ENCODE measurements around the gene GMPPA. TPM values are rescaled to one million over a fixed set of nuclear protein-coding genes. Genes with fewer than 3 reads are reported as not detected.

The GMPPA gene
- total and polyA plus RNA-seq, 9 of the 15 experiments (the other 6 are each of a cell fraction or from before 2014, with no cell fraction given): 7.0 to 101 (median 66.7) TPM

- no peak; the same call in 1 of the 2 replicates for TF ChIP-seq ZBTB1 (CRISPR knock-in tag; IDR thresholded peaks at IDR 0.05; ENCODE audit: borderline replicate concordance, low read depth)
- no peak for TF ChIP-seq ZNF347 (CRISPR knock-in tag; IDR thresholded peaks at IDR 0.05; ENCODE audit: low read depth)
- TF ChIP-seq DMBX1 (CRISPR knock-in tag; IDR thresholded peaks at IDR 0.05; ENCODE audit: borderline replicate concordance): no peak
- TF ChIP-seq SMAD3 (CRISPR knock-in tag; conservative IDR thresholded peaks at IDR 0.05): no peak
- TF ChIP-seq MCM7 (IDR thresholded peaks at IDR 0.05): no peak
- no peak for TF ChIP-seq MBD1 (CRISPR knock-in tag; IDR thresholded peaks at IDR 0.05)
- TF ChIP-seq ZFPM2 (CRISPR knock-in tag; IDR thresholded peaks at IDR 0.05): no peak
- no peak for TF ChIP-seq KAT8 (IDR thresholded peaks at IDR 0.05; ENCODE audit: low read depth)
- TF ChIP-seq TRIM28 (IDR thresholded peaks at IDR 0.05): no peak
- TF ChIP-seq FOXM1 (IDR thresholded peaks at IDR 0.05; ENCODE audit: low read depth): no peak
- TF ChIP-seq FOXM1 (CRISPR knock-in tag; IDR thresholded peaks at IDR 0.05; ENCODE audit: low read depth): 0 out of 2 replicates have a peak, but pooled peaks have one; percentile 33
- TF ChIP-seq, protein P1, sequence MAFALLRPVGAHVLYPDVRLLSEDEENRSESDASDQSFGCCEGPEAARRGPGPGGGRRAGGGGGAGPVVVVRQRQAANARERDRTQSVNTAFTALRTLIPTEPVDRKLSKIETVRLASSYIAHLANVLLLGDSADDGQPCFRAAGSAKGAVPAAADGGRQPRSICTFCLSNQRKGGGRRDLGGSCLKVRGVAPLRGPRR (CRISPR knock-in tag; IDR thresholded peaks at IDR 0.05): no peak
- TF ChIP-seq ZNF445 (CRISPR knock-in tag; IDR thresholded peaks at IDR 0.05; ENCODE audit: low read depth): no peak
- TF ChIP-seq, protein P2, sequence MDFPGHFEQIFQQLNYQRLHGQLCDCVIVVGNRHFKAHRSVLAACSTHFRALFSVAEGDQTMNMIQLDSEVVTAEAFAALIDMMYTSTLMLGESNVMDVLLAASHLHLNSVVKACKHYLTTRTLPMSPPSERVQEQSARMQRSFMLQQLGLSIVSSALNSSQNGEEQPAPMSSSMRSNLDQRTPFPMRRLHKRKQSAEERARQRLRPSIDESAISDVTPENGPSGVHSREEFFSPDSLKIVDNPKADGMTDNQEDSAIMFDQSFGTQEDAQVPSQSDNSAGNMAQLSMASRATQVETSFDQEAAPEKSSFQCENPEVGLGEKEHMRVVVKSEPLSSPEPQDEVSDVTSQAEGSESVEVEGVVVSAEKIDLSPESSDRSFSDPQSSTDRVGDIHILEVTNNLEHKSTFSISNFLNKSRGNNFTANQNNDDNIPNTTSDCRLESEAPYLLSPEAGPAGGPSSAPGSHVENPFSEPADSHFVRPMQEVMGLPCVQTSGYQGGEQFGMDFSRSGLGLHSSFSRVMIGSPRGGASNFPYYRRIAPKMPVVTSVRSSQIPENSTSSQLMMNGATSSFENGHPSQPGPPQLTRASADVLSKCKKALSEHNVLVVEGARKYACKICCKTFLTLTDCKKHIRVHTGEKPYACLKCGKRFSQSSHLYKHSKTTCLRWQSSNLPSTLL (IDR thresholded peaks at IDR 0.05): no peak
- peak; percentile 60 for TF ChIP-seq ZFX (CRISPR knock-in tag; IDR thresholded peaks at IDR 0.05)
- TF ChIP-seq ZNF79 (CRISPR knock-in tag; IDR thresholded peaks at IDR 0.05; ENCODE audit: low read depth): no peak
- no peak for TF ChIP-seq MTA1 (IDR thresholded peaks at IDR 0.05; ENCODE audit: borderline replicate concordance)
- no peak for TF ChIP-seq ARID3B (CRISPR knock-in tag; IDR thresholded peaks at IDR 0.05; ENCODE audit: borderline replicate concordance)
- TF ChIP-seq EP300 (IDR thresholded peaks at IDR 0.05; ENCODE audit: low read length): no peak
- no peak for TF ChIP-seq PHB2 (IDR thresholded peaks at IDR 0.05; ENCODE audit: low read depth)
- TF ChIP-seq, protein P3, sequence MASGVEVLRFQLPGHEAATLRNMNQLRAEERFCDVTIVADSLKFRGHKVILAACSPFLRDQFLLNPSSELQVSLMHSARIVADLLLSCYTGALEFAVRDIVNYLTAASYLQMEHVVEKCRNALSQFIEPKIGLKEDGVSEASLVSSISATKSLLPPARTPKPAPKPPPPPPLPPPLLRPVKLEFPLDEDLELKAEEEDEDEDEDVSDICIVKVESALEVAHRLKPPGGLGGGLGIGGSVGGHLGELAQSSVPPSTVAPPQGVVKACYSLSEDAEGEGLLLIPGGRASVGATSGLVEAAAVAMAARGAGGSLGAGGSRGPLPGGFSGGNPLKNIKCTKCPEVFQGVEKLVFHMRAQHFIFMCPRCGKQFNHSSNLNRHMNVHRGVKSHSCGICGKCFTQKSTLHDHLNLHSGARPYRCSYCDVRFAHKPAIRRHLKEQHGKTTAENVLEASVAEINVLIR (CRISPR knock-in tag; IDR thresholded peaks at IDR 0.05): no peak
- no peak for TF ChIP-seq GTF2E2 (tag; IDR thresholded peaks at IDR 0.05)
- no peak for TF ChIP-seq LEF1 (IDR thresholded peaks at IDR 0.05)
- peak; percentile 66; the same call in 1 of the 2 replicates for TF ChIP-seq BCOR (IDR thresholded peaks at IDR 0.05)
These were observed 1.0 kb upstream of the GMPPA start (continued) for GRCh38 chr2:219497495-219498279.

Data from K562 (cell line).